HG03039 (cell line): ENCODE results near the gene IL2RA.
A peak's percentile ranks its signal among the peaks of the same experiment; 100 is the strongest.
"Not testable (repeated sequence)": the region's sequence is repeated elsewhere in the genome, so short reads cannot be mapped to it uniquely, and the experiment has no call there.

Experiments used
- ATAC-seq: cut with Tn5 transposase; IDR thresholded peaks from one replicate; pipeline ENCODE4 v1.9.1; 2021; ENCODE audit warnings: mild to moderate bottlenecking, moderate library complexity; ENCODE audit not compliant: unreplicated experiment

The IL2RA gene

DNA sequence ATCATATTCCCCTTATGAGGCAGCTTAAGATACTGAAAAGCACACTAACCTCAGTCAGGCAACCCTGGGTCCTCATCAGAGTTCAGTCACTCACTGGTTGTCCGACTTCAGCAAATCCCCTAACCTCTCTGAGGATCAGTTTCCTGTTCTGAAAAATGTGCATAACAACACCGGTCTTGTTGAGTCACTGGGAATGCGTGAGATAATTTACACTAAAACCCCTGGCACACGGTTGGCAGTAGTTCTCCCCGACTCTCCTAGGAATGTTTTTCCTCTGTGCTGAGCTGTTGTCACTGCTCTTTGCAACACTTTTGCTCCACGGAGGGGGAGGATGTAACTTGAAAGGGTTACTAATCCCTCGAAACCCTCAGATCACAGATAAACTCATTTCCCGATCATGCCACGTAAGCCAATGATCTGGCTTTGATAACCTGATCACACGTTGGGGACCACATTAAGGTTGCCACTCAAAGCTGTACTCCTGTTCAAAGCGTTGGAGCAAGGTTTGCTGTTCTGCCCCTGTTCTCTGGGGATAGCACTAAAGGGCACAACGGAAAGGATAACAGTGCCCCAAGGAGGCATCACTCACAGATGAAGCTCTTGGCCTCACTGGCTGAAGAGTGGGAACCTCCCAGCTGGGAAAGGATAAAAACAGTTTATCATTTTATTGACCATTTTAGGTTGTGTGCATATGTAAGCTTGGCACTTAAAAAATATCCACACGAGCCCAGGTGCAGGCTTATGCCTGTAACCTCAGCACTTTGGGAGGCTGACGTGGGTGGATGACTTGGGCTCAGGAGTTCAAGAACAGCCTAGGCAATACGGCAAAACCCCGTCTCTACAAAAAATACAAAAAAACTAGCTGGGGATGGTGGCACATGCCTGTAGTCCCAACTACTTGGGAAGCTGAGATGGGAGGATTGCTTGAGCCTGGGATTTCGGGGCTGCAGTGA is 21.6 kb upstream of the IL2RA start:
- no peak for ATAC-seq

DNA sequence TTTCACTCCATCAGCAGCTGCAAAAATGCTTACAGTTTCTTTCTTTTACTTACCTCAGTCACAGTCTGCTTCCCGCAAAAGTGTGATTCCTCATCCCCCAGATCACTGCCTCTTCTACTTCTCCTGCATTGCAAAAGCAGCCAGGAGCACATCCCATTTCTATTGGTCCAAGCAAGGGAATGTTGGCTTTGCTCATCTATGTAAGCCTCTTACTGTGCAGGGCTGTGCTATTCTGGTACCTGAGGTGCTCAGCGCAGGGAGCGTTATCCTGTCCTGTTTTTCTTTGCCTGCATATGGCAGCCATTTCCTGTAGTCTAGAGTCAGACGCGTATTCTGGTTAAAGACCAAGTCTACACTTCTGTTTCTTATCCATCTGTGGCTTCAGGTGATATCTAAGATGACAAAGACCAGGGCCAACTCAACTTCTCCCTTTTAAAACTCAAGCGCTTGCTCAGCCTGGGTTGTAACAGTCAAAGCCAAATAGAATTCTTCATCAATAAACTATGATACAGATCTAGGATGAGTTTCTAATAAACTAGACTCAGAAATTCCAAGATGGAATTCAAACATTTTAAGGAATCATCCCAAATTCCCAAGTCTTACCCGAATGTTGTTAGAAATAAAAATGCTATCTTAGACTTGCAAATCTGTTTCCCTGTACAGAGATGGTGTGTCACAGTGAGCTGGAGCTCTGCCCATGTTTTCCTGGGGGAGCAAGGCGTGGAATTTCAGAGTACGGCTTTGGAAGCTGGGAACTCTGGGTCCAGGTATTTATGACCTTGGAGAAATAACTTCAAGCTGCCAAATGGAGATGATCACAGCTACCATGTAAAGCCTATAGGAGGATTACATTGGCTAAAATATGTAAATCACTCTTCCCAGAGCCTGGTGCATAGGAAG is 20.6 kb upstream of the IL2RA start:
- ATAC-seq, result no peak

DNA sequence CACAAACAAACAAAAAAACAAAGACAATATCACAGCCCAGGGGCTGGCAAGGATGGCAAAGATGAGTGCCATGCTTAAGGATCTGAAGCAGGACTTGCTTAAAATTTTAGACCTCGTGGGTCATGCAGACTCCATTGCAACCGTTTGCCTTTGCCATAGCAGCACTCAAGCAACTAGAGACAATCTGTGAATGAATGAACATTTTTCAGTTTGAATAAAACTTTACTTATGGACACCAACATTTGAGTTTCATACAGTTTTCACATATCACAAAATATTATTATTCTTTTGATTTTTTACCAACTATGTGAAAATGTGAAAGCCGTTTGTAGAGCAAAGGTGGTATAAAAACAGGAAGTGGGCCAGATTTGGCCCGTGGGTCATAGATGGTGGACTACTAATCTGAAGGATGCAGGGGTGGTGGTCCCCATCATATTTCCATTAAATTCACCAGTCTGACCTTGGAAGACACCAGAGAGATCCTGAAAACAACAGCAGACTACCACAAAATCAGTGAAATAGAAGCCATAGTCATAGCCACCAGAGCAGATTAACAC is 18.3 kb upstream of the IL2RA start:
- no peak for ATAC-seq

DNA sequence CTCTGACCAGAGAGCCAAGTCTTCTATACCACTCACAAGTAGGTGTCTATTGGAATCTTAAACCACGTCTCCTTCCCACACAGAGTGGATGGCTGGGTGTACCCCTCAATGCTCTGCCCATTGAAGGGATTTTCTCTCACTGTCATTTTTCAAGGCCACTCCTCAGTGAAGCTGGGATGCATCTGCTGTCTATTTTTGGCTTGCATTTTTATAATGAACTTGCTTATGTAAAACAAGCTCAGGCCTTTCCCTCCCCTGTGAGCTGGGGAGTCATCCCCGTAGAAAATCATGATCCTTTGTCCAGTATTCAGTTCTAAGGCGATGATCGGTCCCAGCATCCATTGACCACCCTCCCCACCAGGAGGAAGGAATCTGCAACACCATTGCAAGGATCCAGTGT is 16.9 kb upstream of the IL2RA start:
- ATAC-seq, result no peak

DNA sequence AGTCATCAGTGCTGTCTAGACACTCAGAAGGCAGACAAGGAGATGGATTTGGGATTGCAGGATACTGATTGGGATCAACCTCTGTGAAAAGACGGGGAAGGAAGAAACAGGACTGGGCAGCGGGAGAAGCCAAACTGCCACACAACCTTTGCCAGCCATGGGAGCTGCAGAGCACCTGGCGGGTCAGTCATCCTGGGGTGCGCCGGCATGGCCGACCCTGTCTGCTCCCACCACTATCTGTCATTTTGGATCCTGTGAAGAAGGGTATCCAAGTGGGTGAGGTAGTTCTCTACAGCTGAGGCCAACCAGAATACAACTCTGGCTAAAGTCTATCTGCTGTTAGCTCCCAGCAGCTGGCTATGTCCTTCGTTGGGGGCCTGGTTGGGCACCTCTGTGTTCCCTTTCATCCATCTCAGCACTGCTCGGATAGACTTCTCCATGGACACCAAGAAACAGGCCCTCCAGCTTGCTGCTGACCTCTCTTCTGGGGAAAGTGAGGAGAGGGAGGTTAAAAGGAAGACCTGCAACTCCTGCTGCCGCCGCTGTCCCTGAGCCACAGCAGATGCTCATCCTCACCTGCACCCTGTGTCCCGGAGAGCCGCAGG is 15.0 kb upstream of the IL2RA start:
- no peak for ATAC-seq

DNA sequence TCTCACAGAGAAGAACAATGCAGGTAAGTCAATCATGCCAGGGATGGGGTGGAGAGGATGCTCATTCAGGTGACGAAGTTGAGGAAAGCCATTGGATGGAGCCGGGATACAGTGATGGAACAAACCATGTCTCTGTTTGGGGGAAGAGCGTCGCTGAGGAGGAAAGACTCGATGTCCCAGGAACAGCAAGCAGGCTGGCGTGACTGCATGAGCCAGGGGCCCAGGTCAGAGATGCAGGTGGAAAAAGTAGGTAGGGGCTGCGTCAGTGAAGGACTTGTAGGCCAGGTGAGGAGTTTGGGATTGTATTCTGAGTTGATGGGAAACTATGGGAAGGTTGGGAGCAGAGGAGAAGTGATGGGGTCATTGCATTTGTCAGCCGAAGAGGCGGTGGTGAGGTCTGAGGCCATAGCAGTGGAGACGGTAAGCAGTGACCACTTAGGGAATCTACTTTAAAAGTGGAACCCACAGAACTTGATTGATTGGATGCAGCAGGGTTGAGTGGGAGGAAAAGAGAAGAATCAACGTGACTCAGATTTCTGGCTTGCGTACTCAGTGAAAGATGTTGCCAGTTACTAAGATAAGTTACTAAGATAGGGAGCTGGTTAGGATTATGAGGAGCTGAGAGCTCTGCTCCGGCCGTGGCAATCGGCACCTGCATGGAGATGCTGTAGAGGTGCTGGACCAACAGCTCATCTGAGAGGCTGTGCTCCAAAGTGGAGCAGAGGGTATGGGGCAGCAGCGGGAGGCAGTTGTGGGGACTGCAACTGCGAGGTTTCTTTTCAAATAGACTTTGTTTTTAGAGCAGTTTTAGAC is 12.5 kb upstream of the IL2RA start:
- ATAC-seq, result no peak

DNA sequence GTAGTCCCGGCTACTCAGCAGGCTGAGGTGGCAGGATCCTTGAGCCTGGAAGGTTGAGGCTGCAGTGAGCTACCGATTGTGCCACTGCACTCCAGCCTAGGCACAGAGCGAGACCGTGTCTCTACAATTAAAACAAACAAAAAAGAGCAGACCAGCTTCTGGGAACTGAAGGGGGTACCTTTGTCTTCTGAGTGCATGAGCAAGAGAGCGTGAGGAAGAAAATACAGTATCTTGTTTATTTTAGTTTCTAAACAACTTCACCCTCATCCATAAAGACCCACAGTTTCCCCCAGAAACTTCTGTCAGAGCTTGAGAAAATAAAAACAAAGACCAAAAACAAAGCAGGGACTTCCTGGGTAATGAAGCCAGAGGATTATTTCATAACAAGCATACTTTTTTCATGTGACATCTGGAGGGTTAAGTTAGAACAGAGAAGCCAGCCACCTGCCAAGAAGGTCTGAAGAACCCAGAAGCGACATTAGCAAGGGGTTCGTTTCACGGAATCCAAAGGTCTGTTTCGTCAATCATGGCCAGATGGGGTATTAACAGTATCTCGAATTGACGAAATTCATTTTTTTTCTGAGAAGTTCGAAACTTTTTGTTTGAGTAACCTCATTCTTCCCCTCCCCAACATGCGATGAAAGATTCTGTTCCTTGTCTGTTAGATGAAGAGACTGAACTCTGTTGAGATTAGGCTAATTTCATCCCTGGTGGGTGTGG is 10.2 kb upstream of the IL2RA start:
- peak; percentile 47 for ATAC-seq

DNA sequence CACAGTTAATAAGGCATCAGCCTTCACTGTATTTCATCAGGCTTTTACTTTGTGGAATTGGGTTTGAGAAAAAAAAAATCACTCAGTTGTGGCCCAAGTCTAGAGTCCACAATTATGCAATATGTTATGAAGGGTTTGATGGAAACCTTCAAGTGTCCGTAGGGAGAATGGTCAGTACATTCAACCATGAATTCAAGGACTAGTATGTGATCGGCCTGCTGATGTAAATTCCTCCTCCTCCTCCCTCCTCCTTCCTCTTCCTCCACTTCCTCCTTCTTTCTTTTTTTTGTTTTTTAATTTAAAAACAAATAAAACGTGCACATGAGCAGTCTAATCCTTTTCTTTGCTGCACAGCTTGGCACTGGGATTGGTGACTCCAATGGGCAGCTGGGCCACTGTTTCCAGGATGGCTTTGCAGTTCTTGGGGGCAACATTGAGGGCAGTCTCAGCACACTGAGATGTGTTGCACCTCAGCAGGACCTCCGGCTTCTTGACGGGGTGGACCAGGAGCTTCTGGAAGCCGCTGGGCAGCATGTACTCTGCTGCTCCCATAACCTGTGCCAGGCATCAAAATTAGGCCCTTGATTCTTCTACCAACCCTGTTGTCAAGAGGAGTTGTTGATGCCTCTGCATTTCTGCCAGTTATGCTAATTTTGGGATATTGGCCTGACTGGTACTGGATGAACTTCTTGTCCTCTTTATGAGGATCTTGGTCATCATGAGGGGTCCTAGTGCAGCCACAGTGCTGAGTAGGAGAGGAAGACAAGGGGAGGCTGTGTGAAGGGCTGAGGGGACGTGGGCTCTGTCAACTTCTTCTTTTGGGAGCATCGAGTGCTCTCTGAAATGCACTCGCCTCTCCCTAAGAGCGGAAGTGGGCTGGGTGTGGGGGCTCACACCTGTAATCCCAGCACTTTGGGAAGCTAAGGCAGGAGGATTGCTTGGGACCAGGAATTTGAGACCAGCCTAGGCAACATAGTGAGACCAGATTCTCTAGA is 9.3 kb upstream of the IL2RA start:
- no peak for ATAC-seq

DNA sequence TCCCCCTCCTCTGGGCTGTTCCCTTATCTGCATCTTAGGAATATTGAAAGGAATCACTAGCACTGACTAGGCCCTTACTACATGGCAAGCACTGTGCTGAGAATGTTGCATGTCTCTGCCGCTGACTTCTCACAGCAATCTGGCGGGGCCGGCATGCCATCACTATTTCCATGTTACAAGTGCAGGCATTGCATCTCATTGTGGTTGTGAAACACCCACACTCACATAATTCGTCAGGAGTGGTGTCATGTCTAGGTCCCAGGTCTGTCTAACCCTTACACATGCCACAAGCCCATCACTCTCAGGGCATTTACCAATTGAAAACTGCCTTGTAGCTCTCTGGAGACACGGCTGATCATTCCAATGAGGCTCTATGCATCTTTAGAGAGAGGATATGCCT is 8.5 kb upstream of the IL2RA start:
- no peak for ATAC-seq

DNA sequence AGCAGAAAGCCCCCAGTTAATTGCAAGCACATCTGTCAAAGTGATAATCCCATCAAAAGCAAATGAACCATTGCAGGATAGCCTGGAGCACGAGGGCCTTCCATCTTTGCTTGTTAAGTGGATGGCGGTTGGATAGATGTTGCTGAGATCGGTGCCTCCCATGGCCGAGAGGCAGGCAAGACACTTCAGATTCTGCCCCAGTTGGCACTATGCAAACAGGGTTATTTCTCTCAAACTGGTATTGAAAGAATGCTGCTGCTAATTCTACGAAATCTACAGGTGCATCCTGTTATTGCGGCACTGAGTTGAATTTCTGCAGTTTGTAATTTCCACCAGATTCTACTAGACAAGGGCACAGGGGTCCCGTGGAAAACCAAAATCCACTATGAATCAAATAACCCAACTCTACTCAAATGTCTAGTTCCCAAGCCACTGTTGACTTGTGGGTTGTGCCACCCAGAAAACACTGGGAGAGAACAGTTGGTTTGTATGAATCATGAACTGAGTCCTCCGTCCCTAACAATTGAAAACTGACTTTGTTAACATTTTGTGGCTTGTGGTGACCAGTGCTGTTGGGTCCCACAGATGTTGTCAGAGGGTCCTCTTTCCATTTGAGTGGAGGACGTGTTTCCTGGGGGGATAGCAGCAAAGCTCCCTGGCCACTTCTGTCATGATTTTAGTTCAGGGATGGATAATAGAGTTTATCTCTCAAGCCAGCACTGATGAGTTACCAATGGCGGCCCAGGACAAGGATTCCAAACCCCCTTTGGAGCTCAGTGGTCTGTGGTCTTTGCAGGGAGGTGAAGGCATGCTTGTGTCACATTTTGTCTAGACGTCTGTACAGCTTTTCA is 7.1 kb upstream of the IL2RA start:
- no peak for ATAC-seq

DNA sequence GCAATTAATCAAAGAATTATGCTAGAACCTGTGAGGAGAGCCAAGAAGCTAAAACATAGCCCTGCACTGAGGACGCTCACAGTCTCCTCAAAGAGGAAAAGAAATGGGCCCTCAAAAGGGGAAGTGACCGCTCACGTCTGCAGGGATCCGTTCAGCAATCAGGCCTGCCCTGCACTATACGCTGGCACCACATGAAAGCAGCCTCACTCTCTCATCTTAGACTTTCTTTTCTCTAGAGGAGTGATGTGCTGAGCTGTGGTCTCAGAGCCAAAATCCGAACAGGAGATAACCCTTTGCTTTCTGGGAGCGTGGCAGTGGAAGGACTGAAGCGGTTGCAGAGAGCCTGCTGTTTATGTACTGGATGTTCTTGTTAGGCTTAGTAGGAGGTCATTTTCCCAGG is 6.3 kb upstream of the IL2RA start:
- peak; percentile 38 for ATAC-seq

DNA sequence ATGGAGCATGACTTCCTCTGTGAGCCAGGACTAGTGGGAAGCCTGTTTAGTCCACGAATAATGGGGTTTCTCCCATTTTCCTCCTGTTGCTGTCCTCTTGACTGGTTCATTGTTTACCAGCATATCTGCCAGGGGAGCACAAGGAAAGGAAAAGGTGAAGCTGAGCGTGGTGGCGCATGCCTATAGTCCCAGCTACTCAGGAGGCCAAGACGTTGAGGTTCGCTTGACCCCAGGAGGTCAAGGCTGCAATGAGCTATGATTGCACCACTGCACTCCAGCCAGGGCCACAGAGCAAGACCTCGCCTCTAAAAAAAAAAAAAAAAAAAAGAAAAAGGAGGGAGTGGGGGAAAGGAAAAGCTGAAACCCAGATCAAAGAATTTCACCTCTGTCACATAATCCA is 5.8 kb upstream of the IL2RA start:
- ATAC-seq, result no peak

DNA sequence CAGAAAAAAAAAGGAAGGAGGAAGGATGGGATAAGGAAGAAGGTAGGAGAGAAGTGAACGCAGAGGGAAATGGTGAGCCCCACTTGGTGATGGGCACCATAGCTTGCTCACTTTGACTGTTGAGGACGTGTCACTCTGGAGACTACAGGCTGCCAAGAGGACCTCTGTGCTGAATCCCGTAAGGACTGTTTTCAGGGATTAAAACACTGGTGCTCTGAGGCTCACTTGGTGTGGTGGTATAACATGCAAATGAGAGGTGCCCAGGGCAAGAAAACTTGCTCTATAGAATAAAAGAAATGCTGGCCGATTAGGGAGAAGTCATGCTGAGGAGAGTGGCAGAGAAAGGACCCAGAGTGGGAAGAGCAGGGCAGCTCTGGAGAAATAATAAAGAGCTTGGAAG is 5.3 kb upstream of the IL2RA start:
- no peak for ATAC-seq

DNA sequence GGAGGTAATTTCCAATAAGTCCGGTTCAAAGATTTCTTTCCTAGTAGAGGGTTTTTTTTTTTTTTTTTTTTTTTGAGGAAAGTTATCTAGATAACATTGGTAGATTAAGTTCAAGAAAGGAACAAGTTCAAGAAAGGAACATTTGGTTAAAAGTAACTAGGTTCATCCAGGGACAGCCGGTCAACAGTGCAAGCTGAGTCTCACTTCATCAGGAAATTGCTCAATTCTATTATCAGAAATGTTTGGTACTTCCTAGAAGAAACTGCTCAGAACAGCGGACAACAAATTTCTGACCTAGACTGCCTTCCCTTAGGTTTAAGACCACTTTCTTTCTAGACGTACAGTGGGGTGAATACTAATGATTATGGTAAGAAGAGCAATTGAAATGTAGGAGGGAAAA is 3.7 kb upstream of the IL2RA start:
- ATAC-seq, result no peak

DNA sequence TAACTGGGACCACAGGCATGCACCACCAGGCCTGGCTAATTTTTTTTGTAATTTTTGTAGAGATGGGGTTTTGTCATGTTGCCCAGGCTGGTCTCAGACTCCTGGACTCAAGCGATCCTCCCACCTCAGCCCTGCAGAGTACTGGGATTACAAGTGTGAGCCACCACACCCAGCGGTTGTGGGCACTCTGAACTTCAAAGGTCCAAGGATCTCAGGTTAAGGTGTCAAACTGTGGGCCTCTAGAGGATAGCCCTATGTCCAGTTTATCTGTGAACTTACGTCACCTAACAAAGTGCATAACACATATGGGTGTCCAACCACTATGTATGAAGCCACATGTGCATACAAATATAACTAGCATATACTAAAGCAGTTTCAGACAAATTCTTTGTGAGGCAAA is 3.2 kb upstream of the IL2RA start:
- ATAC-seq, result no peak

DNA sequence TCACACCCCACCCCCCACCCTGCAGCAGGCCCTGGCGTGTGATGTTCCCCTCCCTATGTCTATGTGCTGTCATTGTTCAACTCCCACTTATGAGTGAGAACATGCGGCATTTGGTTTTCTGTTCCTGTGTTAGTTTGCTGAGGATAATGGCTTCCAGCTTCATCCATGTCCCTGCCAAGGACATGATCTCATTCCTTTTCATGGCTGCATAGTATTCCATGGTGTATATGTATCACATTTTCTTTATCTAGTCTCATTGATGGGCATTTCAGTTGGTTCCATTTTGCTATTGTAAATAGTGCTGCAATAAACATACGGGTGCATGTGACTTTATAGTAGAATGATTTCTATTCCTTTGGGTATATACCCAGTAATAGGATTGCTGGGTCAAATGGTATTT is 2.6 kb upstream of the IL2RA start:
- ATAC-seq, result not testable (repeated sequence)

DNA sequence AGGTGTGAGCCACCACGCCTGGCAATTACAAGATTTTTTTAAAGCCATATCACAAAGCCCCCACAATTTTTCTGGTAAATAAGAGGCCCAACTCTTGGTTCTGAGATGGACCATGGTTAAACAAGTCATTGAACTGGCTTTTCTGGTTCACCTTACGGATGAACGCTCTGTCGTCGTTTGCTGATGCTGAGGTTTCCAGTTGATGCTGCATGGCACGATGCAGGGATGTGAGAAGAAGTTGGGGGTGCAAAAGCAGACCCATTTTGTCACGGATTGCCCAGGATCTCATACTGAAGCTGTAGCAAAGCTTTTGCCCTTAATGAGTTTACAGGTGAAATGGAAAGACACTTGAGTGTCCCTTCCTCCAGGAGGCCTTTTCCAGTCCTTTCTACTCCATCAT is 2.0 kb upstream of the IL2RA start:
- ATAC-seq, result no peak

DNA sequence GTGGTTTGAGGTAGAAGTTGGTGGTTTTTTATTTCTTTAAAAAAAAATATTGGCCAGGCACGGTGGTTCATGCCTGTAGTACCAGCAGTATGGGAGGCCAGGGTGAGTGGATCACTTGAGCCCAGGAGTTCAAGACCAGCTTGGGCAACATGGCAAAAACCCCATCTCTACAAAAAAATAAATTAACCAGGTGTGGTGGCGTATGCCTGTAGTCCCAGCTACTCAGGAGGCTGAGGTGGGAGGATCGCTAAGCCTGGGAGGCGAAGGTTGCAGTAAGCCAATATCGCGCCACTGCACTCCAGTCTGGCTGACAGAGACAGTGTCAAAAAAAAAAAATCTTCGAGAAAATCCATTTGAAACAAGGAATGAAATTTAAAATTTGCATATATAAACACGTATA is 1.1 kb downstream of the IL2RA start:
- no peak for ATAC-seq
